HepG2 (cell line): ENCODE data around the gene APBA1. TPM values are rescaled to one million over a fixed set of nuclear protein-coding genes. Genes with fewer than 3 reads are reported as not detected.

Experiments used
- ATAC-seq: fragments of 200-7000 bp; cut with Tn5 transposase; 3 replicates; pipeline ENCODE4 v1.9.1; 2020; ENCODE audit warnings: mild to moderate bottlenecking, moderate library complexity
- BruUV-seq: library from RNA; stranded (reverse); fragments of 400-500 nt; replicated peaks from 2 replicates; lab custom pipeline; 2021; lab: Mats Ljungman, UMichigan
- CTCF ChIA-PET: fragments of 300-600 bp; formaldehyde crosslinking; extraction: SDS; loops from one replicate; lab custom pipeline; 2021; ENCODE audit warnings: low total read pairs, inconsistent platforms, low intra/inter-chr PET ratio; lab: Yijun Ruan, JAX
- POLR2A ChIA-PET: fragments of 350-600 bp; sonication (Branson Sonifier 250); formaldehyde crosslinking; loops from one replicate; lab custom pipeline; 2020; ENCODE audit warnings: antibody characterized with exemption, inconsistent platforms; lab: Yijun Ruan, JAX
- DNase-seq: peaks from one replicate; pipeline ENCODE4 v3.0.0-alpha.2; 2015; ENCODE audit warnings: low spot score
- FAIRE-seq: peaks from 3 replicates; lab custom pipeline; 2011; peaks lifted over from hg19 to GRCh38; lab: Jason Lieb, UNC
- H2AFZ ChIP-seq: one replicate; pipeline ENCODE4 v1.6.1; 2011; ENCODE audit warnings: low read length, inconsistent platforms
- H3K27ac ChIP-seq: fragments of 300-600 bp; 3 replicates; pipeline ENCODE4 v1.8.0; 2011; ENCODE audit warnings: mixed run types, mild to moderate bottlenecking, mixed read lengths, low read length, inconsistent platforms; ENCODE audit not compliant: insufficient read depth; ENCODE audit errors: extremely low read length
- H3K27me3 ChIP-seq, 2 experiments: fragments of 200-600 bp in 1 of 2; 2 replicates in 1 of 2; 3 replicates in 1 of 2; pipeline versions ENCODE4 v1.6.0 to v1.8.0; 2011; ENCODE audit warnings: low read length in 2 of 2, mild to moderate bottlenecking in 2 of 2, moderate library complexity in 2 of 2, inconsistent platforms in 1 of 2; ENCODE audit not compliant: insufficient read depth in 2 of 2, control insufficient read depth in 1 of 2
- H3K36me3 ChIP-seq, 2 experiments: fragments of 200-600 bp in 1 of 2; replicated peaks in 1 of 2; 2 replicates in 1 of 2; 3 replicates in 1 of 2; pipeline versions ENCODE4 v1.5.1 to v1.8.0; 2011; ENCODE audit warnings: low read length in 2 of 2, inconsistent platforms in 1 of 2; ENCODE audit not compliant: insufficient read depth in 2 of 2, control insufficient read depth in 1 of 2
- H3K4me1 ChIP-seq: 2 replicates; pipeline ENCODE4 v1.5.1; 2012; ENCODE audit warnings: low read length, inconsistent platforms; ENCODE audit not compliant: insufficient read depth
- H3K4me2 ChIP-seq: 2 replicates; pipeline ENCODE4 v1.6.0; 2011; ENCODE audit warnings: low read depth, low read length, inconsistent platforms
- H3K4me3 ChIP-seq, 3 experiments: fragments of 200-600 bp in 1 of 3; sonication (generic), shearing (Covaris generic) in 1 of 3; replicated peaks in 1 of 3; 2 replicates each; pipeline ENCODE4 v1.5.1; 2011 to 2016; ENCODE audit warnings: low read length in 3 of 3, inconsistent platforms in 2 of 3, low read depth in 2 of 3, mild to moderate bottlenecking in 2 of 3, control low read depth in 1 of 3, mixed read lengths in 1 of 3; ENCODE audit not compliant: insufficient read depth in 1 of 3
- H3K79me2 ChIP-seq: one replicate; pipeline ENCODE4 v1.6.1; 2011; ENCODE audit warnings: low read length, inconsistent platforms; ENCODE audit not compliant: insufficient read depth
- H3K9ac ChIP-seq: 2 replicates; pipeline ENCODE4 v1.6.0; 2011; ENCODE audit warnings: mild to moderate bottlenecking, low read depth, low read length, inconsistent platforms; ENCODE audit not compliant: insufficient read depth
- H3K9me3 ChIP-seq: 2 replicates; pipeline ENCODE4 v1.5.1; 2012; ENCODE audit warnings: mild to moderate bottlenecking, low read length
- H4K20me1 ChIP-seq: 2 replicates; pipeline ENCODE4 v1.6.0; 2011; ENCODE audit warnings: inconsistent platforms, mild to moderate bottlenecking, low read length, moderate library complexity; ENCODE audit not compliant: insufficient read depth
- AKNA ChIP-seq: sonication (generic); formaldehyde crosslinking; IDR thresholded peaks from 2 replicates; pipeline ENCODE4 v1.4.0; 2020; ENCODE audit warnings: missing genetic modification reagents, borderline replicate concordance
- JARID2 ChIP-seq: sonication (generic); formaldehyde crosslinking; IDR thresholded peaks from 2 replicates; pipeline ENCODE4 v1.8.1; 2023; ENCODE audit warnings: missing genetic modification reagents, inconsistent platforms; ENCODE audit not compliant: insufficient replicate concordance
- MTERF4 ChIP-seq: sonication (generic); formaldehyde crosslinking; IDR thresholded peaks from 2 replicates; pipeline ENCODE4 v1.8.0; 2023; ENCODE audit warnings: mild to moderate bottlenecking, missing genetic modification reagents
- POLR2AphosphoS2 ChIP-seq: IDR thresholded peaks from 2 replicates; pipeline ENCODE4 v1.6.1; 2011; ENCODE audit warnings: low read depth, low read length, improper control_type of control experiment
- RARG ChIP-seq: sonication (generic); formaldehyde crosslinking; IDR thresholded peaks from 2 replicates; pipeline ENCODE4 v1.4.0; 2020; ENCODE audit warnings: low read depth, mild to moderate bottlenecking, missing genetic modification reagents
- RFX1 ChIP-seq: fragments of 450-650 bp; IDR thresholded peaks from 2 replicates; pipeline ENCODE4 v1.6.1; 2017
- SKIL ChIP-seq: sonication (generic); formaldehyde crosslinking; IDR thresholded peaks from 2 replicates; pipeline ENCODE4 v1.8.0; 2022; ENCODE audit warnings: missing genetic modification reagents, mild to moderate bottlenecking, moderate library complexity, borderline replicate concordance
- SMARCE1 ChIP-seq: fragments of 450-650 bp; IDR thresholded peaks from 2 replicates; pipeline ENCODE4 v1.6.1; 2017; ENCODE audit warnings: borderline replicate concordance
- YEATS2 ChIP-seq: sonication (generic); formaldehyde crosslinking; IDR thresholded peaks from 2 replicates; pipeline ENCODE4 v1.4.0; 2020; ENCODE audit warnings: missing genetic modification reagents, borderline replicate concordance
- ZFP36 ChIP-seq: fragments of 150-350 bp; IDR thresholded peaks from 2 replicates; pipeline ENCODE4 v1.6.1; 2018; ENCODE audit warnings: borderline replicate concordance, low read length, low read depth; ENCODE audit not compliant: partially characterized antibody
- ZFYVE20 ChIP-seq: sonication (generic); formaldehyde crosslinking; IDR thresholded peaks from 2 replicates; pipeline ENCODE4 v1.8.0; 2023; ENCODE audit warnings: low read depth, mild to moderate bottlenecking, moderate library complexity, missing genetic modification reagents, borderline replicate concordance
- ZNF296 ChIP-seq: sonication (generic); formaldehyde crosslinking; conservative IDR thresholded peaks from 2 replicates; pipeline ENCODE4 v1.5.0; 2020; ENCODE audit warnings: mild to moderate bottlenecking, missing genetic modification reagents
- ZNF431 ChIP-seq: sonication (generic); formaldehyde crosslinking; IDR thresholded peaks from 2 replicates; pipeline ENCODE4 v1.9.0; 2022; ENCODE audit warnings: missing genetic modification reagents, low read depth, mild to moderate bottlenecking, borderline replicate concordance
- ZNF451 ChIP-seq: sonication (generic); formaldehyde crosslinking; IDR thresholded peaks from 2 replicates; pipeline ENCODE4 v1.5.0; 2020; ENCODE audit warnings: mild to moderate bottlenecking, missing genetic modification reagents
- ZNF777 ChIP-seq: sonication (generic); formaldehyde crosslinking; IDR thresholded peaks from 2 replicates; pipeline ENCODE4 v1.4.0; 2020; ENCODE audit warnings: missing genetic modification reagents
- WGBS: methylation state at CpG from one replicate; pipeline ENCODE4 v1.1.6; 2017; ENCODE audit warnings: low lambda C conversion rate; 5-methylcytosine and 5-hydroxymethylcytosine counted together
- in situ Hi-C: cut with HindIII; loops from 2 replicates; pipeline ENCODE4 v1.10.0; 2017; ENCODE audit warnings: low pct_unique_long_range_greater_than_20kb; ENCODE audit not compliant: extremely low pct_ligation_motif_present
- intact Hi-C: fragments of 100-400 bp; cut with micrococcal nuclease; formaldehyde crosslinking; loops from one replicate; pipeline ENCODE4 v1.10.0; 2022; ENCODE audit not compliant: unreplicated experiment
- polyA plus RNA-seq, 8 experiments: library from polyadenylated mRNA; depleted of rRNA in 3 of 8; stranded (reverse) in 7 of 8; unstranded in 1 of 8; fragments of >200 nt; fragmentation: Illumina TruSeq in 4 of 8; extraction: Trizol in 4 of 8; gene quantifications; 2 replicates each; pipeline versions ENCODE4 v1.2.1 to v1.2.3, GENCODE V29; 2011 to 2016; ENCODE audit warnings: low read depth in 4 of 8, missing spikeins in 1 of 8, mixed read lengths in 1 of 8; ENCODE audit not compliant: insufficient read depth in 1 of 8
- total RNA-seq, 5 experiments: library from RNA; depleted of rRNA; stranded (reverse); fragments of >200 nt; fragmentation: Illumina TruSeq; extraction: Trizol; gene quantifications; 2 replicates each; pipeline ENCODE4 v1.2.3, GENCODE V29; 2016; ENCODE audit warnings: low read depth in 1 of 5

APBA1 gene
- total and polyA plus RNA-seq, 2 of the 13 experiments (the other 11 are each of a cell fraction or from before 2014, with no cell fraction given) = 0.15 TPM; not detected in 1

- Histone ChIP-seq H3K27me3 (peaks cover 2 to 33% of the 10 kb centered on the region in 2 experiments; a peak in 3 of 5 replicates), H3K4me1 (no peaks in the 10 kb centered on the region), H3K9ac (no peak overlapping the region), H3K36me3 (no peaks in the 10 kb centered on the region), H3K9me3 (no peaks in the 10 kb centered on the region), H4K20me1 (no peaks in the 10 kb centered on the region), H3K27ac (no peak overlapping the region), H2AFZ (no peak overlapping the region), H3K79me2 (no peaks in the 10 kb centered on the region), H3K4me2 (no peak overlapping the region), H3K4me3 (no peak overlapping the region)
- in situ Hi-C loops = no loop called here
- intact Hi-C loops = no loop called here
- no peak for FAIRE-seq
- no peak for DNase-seq
- no peak for ATAC-seq
- ChIA-PET CTCF (no interaction called here), POLR2A (no interaction called here)
- TF ChIP-seq POLR2AphosphoS2 = no peak
- TF ChIP-seq RFX1 = no peak
- TF ChIP-seq ZFYVE20 (CRISPR knock-in tag) = no peak
- TF ChIP-seq AKNA = no peak
- TF ChIP-seq ZNF777 (CRISPR knock-in tag) = no peak
- TF ChIP-seq MTERF4 = no peak
- no peak for TF ChIP-seq JARID2 (CRISPR knock-in tag)
- no peak for TF ChIP-seq ZNF451 (CRISPR knock-in tag)
- TF ChIP-seq ZFP36 = no peak
- no peak for TF ChIP-seq SMARCE1
- TF ChIP-seq ZNF431 (CRISPR knock-in tag) = no peak
- no peak for TF ChIP-seq YEATS2 (CRISPR knock-in tag)
- no peak for TF ChIP-seq RARG (CRISPR knock-in tag)
- no peak for TF ChIP-seq ZNF296 (CRISPR knock-in tag)
- no peak for TF ChIP-seq SKIL (CRISPR knock-in tag)
- no TSS peak for BruUV-seq
- 50% methylated on average over 2 of the region's 2 CpGs for WGBS
These were observed 218.4 kb downstream of the APBA1 start for GRCh38 chr9:69453746-69454145.
